Measurements from ENCODE around the gene CDC42EP2.

DNA sequence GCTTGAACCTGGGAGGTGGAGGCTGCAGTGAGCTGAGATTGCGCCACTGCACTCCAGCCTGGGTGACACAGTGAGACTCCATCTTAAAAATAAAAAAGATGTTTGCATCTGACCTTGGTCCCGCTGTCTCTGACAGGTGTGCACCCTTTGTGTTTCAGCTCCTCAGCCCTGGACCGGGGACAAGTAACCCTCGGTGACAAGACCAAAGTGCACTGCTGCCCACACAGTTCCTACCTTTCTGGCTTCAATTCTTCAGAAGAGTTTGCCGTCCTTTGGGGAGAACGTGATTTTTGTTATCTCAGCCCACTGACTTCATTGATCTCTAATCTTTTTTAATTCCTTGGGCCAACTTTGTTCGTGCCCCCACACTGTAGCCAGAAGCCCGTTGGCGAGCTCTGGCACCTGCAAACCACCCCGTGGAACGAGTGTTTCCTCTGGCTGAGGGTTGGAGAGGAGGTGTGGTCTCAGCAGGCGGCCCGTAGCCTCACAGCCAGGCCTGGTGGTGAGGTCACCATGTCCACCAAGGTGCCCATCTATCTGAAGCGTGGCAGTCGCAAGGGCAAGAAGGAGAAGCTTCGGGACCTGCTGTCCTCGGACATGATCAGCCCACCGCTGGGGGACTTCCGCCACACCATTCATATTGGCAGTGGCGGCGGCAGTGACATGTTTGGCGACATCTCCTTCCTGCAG is 5.9 kb downstream of the CDC42EP2 start:
- TF ChIP-seq, protein P1, sequence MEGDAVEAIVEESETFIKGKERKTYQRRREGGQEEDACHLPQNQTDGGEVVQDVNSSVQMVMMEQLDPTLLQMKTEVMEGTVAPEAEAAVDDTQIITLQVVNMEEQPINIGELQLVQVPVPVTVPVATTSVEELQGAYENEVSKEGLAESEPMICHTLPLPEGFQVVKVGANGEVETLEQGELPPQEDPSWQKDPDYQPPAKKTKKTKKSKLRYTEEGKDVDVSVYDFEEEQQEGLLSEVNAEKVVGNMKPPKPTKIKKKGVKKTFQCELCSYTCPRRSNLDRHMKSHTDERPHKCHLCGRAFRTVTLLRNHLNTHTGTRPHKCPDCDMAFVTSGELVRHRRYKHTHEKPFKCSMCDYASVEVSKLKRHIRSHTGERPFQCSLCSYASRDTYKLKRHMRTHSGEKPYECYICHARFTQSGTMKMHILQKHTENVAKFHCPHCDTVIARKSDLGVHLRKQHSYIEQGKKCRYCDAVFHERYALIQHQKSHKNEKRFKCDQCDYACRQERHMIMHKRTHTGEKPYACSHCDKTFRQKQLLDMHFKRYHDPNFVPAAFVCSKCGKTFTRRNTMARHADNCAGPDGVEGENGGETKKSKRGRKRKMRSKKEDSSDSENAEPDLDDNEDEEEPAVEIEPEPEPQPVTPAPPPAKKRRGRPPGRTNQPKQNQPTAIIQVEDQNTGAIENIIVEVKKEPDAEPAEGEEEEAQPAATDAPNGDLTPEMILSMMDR (IDR thresholded peaks at IDR 0.05): no peak
- TF ChIP-seq POLR2A (IDR thresholded peaks at IDR 0.05): no peak

Measured in lower leg skin (tissue), 3 donors.